Hematopoietic multipotent progenitor cell treated with erythropoietin and hydrocortisone succinate and interleukin-3 and kit ligand, for 17 days (in vitro differentiated cells): Measurements from ENCODE around the gene GAP43.

Experiments
- DNase-seq: peaks from one replicate; pipeline ENCODE4 v3.0.0-alpha.2; 2015; ENCODE audit warnings: low spot score

The GAP43 gene

GRCh38 chr3:115623044-115623868 lies at the start of gene GAP43:
TSS of gene GAP43 (plus strand) at chr3:115623510. CDS start at chr3:115623690, 180 bp downstream.
- DNase-seq = no peak

- DNase-seq = no peak
Observed at GRCh38 chr3:115576325-115576875, 46.9 kb upstream of the GAP43 start.

GRCh38 chr3:115577000-115577399 lies 46.3 kb upstream of the GAP43 start:
- DNase-seq = no peak

GRCh38 chr3:115578331-115578730 lies 45.0 kb upstream of the GAP43 start:
- DNase-seq = no peak

- DNase-seq = no peak
Observed at GRCh38 chr3:115580566-115580965, 42.7 kb upstream of the GAP43 start.

GRCh38 chr3:115581362-115582135 lies 41.8 kb upstream of the GAP43 start:
- DNase-seq = no peak

- no peak for DNase-seq
Observed at GRCh38 chr3:115588201-115589115, 34.9 kb upstream of the GAP43 start.

GRCh38 chr3:115590873-115591272 lies 32.4 kb upstream of the GAP43 start:
- no peak for DNase-seq

- no peak for DNase-seq
Observed at GRCh38 chr3:115595611-115596275, 27.6 kb upstream of the GAP43 start.

GRCh38 chr3:115598216-115598615 lies 25.1 kb upstream of the GAP43 start:
- no peak for DNase-seq

GRCh38 chr3:115602194-115602593 lies 21.1 kb upstream of the GAP43 start:
- no peak for DNase-seq

- DNase-seq = no peak
Observed at GRCh38 chr3:115611630-115612029, 11.7 kb upstream of the GAP43 start.

- no peak for DNase-seq
Observed at GRCh38 chr3:115615001-115615814, 8.1 kb upstream of the GAP43 start.

GRCh38 chr3:115616461-115616860 lies 6.8 kb upstream of the GAP43 start:
- DNase-seq = no peak

GRCh38 chr3:115617591-115617990 lies 5.7 kb upstream of the GAP43 start:
- DNase-seq = no peak

- DNase-seq = no peak
Observed at GRCh38 chr3:115624029-115624741, 875 bp downstream of the GAP43 start.

- DNase-seq = no peak
Observed at GRCh38 chr3:115624901-115625300, 1.6 kb downstream of the GAP43 start.

GRCh38 chr3:115626006-115626409 lies 2.7 kb downstream of the GAP43 start:
- DNase-seq = no peak

GRCh38 chr3:115626721-115627120 lies 3.4 kb downstream of the GAP43 start:
- DNase-seq = no peak
